Skeletal muscle tissue (tissue), 4 donors: ENCODE data around the gene EFNB1. TPM values are rescaled to one million over a fixed set of nuclear protein-coding genes. Genes with fewer than 3 reads are reported as not detected.

Experiments used
- H3K27ac ChIP-seq: one replicate; pipeline ENCODE4 v1.7.0; 2013; ENCODE audit warnings: mild to moderate bottlenecking, low read depth, low read length, inconsistent platforms
- H3K27me3 ChIP-seq, 3 donors: one replicate each; pipeline ENCODE4 v1.7.0; 2013; ENCODE audit warnings: low read length in 3 of 3; ENCODE audit not compliant: control insufficient read depth in 3 of 3, insufficient read depth in 3 of 3
- H3K36me3 ChIP-seq, 3 donors: one replicate each; pipeline ENCODE4 v1.7.0; 2013; ENCODE audit warnings: low read length in 3 of 3; ENCODE audit not compliant: control insufficient read depth in 3 of 3, insufficient read depth in 3 of 3
- H3K4me1 ChIP-seq, 3 donors: one replicate each; pipeline ENCODE4 v1.7.0; 2013; ENCODE audit warnings: low read length in 3 of 3, mild to moderate bottlenecking in 3 of 3; ENCODE audit not compliant: control insufficient read depth in 3 of 3, insufficient read depth in 3 of 3
- H3K4me3 ChIP-seq, 3 donors: one replicate each; pipeline ENCODE4 v1.7.0; 2013; ENCODE audit warnings: low read length in 3 of 3
- H3K9ac ChIP-seq, 3 donors: one replicate each; pipeline ENCODE4 v1.7.0; 2013; ENCODE audit warnings: low read length in 3 of 3, mild to moderate bottlenecking in 3 of 3, moderate library complexity in 2 of 3, low read depth in 1 of 3
- H3K9me3 ChIP-seq, 3 donors: one replicate each; pipeline ENCODE4 v1.7.0; 2013; ENCODE audit warnings: low read length in 3 of 3; ENCODE audit not compliant: control insufficient read depth in 3 of 3
- total RNA-seq: library from RNA; depleted of rRNA; stranded (reverse); fragments of >200 nt; gene quantifications from one replicate; pipeline ENCODE4 v1.2.3, GENCODE V29; 2014
- donor health status: Osteomylitis.

Gene EFNB1
- total RNA-seq, 1 donor from 2014 or later, result 27.7 TPM

DNA sequence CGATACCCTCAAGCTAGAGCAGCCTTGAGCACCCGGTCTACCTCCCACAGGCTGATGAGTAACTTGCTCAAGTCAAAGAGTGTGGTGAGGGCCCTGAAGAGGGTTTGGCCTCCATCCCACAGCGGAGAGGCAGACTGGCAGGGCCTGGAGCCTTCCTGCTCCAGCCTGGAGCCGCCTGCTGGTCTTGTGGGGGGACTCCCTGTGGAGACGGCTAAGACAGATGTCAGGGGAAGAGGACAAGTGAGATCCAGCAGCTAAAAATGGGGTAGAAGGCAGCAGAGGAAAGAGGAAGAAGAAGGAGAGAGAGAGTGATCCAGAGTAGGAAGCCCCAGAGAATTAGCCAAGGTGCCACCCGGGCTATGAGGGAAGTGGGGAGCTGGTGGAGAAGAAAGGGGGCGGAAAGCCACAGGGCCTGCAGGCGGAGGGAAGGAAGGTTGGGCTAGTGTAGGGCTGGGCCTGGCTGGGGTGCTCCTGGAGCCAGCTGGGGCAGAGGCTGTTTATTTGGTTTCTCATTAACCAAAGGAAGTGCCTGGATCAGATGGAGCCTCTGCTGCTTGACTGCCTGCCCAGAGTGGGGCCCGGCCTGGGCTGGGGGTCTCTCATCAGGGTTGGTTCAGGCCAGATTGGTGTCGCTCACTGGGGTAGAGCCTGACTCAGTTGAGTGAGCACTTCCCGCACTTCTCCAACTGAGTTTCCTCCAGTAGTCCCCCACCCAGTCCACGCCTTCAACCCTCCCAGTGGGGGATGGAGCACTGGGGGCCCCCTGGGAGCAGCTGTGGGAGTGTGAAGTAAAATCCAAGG is 14.2 kb downstream of the EFNB1 start:
- H3K4me1 ChIP-seq, result peaks cover 0 to 3% (median 0%) of the 10 kb centered on the region in 3 donors
- H3K27ac ChIP-seq, result no peak overlapping the region
- H3K9me3 ChIP-seq, result no peaks in the 10 kb centered on the region
- no peak overlapping the region for H3K9ac ChIP-seq
- H3K4me3 ChIP-seq, result no peak overlapping the region
- H3K36me3 ChIP-seq, result peaks cover 0 to 14% (median 8%) of the 10 kb centered on the region in 3 donors
- no peaks in the 10 kb centered on the region for H3K27me3 ChIP-seq

DNA sequence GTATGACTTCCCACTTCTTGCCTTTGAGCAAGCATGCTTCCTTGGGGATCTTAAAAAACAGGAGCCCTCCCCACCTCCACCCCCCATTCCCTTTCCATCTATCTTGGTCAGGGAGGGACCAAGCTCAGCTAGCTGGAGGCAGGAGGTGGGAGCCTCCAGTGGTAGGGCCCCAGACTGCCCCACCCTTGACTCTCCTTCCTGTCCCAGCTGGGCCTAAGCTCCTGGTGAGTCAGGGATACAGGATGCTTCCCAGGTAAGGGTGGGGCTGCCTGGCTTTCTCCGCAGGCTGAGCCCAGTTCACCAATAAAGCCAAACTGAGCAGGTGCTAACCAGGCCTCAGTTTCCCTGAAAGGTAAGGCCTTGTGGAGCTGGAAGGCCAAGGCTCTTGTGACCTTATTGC is 15.2 kb downstream of the EFNB1 start:
- Histone ChIP-seq H3K9ac (no peak overlapping the region), H3K27me3 (no peaks in the 10 kb centered on the region), H3K9me3 (no peaks in the 10 kb centered on the region), H3K27ac (no peak overlapping the region), H3K36me3 (peaks cover 0 to 12% (median 8%) of the 10 kb centered on the region in 3 donors), H3K4me1 (peaks cover 0 to 3% (median 0%) of the 10 kb centered on the region in 3 donors), H3K4me3 (no peak overlapping the region)

DNA sequence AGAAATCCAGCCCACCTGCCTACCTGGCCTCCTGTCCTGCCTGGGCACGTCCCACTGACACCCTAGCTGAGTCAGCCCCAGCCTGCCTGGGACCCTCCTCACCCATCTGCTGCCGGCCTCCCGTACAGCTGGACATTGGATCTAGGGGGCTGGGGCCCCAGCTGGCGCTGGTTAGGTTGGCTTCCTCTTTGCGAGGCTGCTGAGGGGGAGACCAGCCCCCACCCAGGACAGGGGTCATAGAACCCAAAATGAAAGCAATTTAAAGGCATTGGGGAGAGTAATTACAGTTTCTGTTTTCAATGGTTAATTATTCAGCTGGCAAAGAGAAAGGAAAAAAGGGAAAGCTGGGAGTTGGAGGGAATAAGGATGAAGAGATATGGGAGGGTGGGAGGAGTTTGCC is 15.8 kb downstream of the EFNB1 start:
- H3K4me1 ChIP-seq, result peaks cover 0 to 3% (median 0%) of the 10 kb centered on the region in 3 donors
- no peak overlapping the region for H3K4me3 ChIP-seq
- H3K27me3 ChIP-seq, result no peaks in the 10 kb centered on the region
- H3K9ac ChIP-seq, result no peak overlapping the region
- no peaks in the 10 kb centered on the region for H3K9me3 ChIP-seq
- no peak overlapping the region for H3K27ac ChIP-seq
- H3K36me3 ChIP-seq, result peaks cover 0 to 8% (median 8%) of the 10 kb centered on the region in 3 donors

DNA sequence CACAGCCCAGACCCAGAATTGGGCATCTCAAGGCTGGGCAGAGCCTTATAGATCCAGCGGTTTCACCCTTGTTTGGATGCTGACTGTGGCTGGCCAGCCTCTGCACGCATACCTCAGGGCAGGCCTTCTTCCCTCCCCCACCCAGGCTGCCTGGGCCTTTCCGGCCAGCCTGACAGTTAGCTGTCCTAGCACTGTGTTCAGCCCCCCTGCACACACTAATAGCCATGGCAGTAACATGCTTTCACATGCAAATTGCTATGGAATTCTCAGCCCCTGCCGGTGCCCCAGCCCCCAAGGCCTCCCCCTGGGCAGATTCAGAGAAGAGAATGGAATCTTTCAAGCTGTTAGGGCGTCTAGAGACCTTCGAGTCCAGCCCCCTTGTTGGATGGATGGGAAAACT is 17.7 kb downstream of the EFNB1 start:
- Histone ChIP-seq H3K9me3 (no peaks in the 10 kb centered on the region), H3K4me1 (peaks cover 0 to 2% (median 0%) of the 10 kb centered on the region in 3 donors), H3K36me3 (peaks cover 0 to 2% (median 0%) of the 10 kb centered on the region in 3 donors), H3K27me3 (no peaks in the 10 kb centered on the region), H3K9ac (no peak overlapping the region), H3K27ac (no peak overlapping the region), H3K4me3 (no peak overlapping the region)

DNA sequence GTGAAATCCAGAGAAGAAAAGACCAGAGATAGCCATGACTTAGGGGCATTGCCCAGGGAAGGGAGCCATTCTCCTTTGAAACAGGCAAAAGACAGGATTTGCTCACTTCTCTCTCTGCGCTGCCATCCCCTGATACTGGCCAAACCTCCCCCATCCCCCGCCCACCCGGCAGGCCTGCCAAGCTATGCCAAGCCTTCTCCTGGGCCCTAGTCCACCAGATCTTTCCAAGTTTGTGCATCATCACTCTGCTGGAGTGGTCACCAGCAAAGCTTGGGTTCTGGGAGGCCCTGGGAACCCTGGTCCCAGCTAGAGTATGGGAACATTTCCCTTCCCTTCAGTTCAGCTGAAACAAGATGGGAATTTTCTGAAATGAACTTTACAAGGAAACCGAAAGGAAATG is 18.4 kb downstream of the EFNB1 start:
- Histone ChIP-seq H3K36me3 (no peaks in the 10 kb centered on the region), H3K27ac (no peak overlapping the region), H3K9me3 (no peaks in the 10 kb centered on the region), H3K9ac (no peak overlapping the region), H3K4me3 (no peak overlapping the region), H3K27me3 (no peaks in the 10 kb centered on the region), H3K4me1 (no peaks in the 10 kb centered on the region)

DNA sequence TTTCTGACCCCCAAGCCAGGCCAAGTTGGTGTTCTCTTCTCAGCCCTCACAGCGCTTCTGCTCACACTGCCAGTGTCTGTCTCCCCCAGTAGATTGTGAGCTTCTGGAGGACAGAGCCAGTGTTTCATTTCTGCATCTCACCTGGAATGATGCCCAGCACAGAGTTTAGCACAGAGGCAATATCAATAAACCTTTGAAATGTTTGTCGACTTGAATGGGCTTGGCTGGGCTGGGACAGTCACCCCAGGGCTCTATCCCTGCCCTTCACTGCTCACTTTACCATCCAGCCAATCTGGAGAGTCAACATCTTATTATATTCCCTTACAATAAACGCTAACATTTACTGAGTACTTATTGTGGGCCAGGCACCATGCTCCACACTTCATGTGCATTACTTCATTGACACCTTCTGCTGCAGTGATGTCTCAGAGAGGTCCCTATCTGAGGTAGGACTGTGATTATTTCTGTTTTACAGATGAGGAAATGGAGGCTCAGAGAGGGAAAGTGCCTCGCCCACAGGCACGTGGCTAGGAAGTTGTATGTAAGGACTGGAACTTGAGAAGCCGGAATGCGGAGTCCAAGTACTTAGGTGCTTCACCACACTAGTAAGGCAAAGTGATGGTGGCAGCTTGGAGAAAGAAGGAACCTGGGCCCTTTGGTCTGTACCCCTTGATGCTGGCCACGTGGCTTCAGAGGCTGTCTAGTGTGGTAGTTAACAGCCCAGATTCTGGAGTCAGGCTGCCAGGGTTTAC is 19.5 kb downstream of the EFNB1 start:
- H3K9me3 ChIP-seq, result no peaks in the 10 kb centered on the region
- no peaks in the 10 kb centered on the region for H3K4me1 ChIP-seq
- H3K4me3 ChIP-seq, result no peak overlapping the region
- no peaks in the 10 kb centered on the region for H3K36me3 ChIP-seq
- no peaks in the 10 kb centered on the region for H3K27me3 ChIP-seq
- H3K27ac ChIP-seq, result no peak overlapping the region
- no peak overlapping the region for H3K9ac ChIP-seq

DNA sequence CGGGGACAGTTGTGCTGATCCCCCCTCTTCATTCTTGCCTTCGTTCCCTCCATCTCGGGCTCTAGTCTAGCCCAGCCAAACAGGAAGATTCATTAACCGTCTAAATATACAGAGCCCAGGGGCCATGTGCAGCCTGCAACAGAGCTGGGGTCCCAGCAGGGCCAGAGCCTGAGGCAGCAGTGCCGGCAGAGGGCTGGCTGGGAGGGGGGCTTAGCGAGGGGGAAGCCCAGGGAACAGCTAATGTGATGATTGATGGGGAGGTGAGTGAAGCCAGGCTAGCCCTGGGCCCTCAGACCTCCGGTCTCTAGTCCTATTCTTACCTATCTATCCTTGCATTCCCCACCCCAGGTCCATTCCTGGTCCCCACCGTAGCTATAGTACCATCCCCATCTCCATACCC is 22.3 kb downstream of the EFNB1 start:
- H3K4me1 ChIP-seq, result no peaks in the 10 kb centered on the region
- peaks cover 0 to 7% (median 0%) of the 10 kb centered on the region in 3 donors for H3K27me3 ChIP-seq
- H3K4me3 ChIP-seq, result no peak overlapping the region
- no peaks in the 10 kb centered on the region for H3K36me3 ChIP-seq
- no peaks in the 10 kb centered on the region for H3K9me3 ChIP-seq
- no peak overlapping the region for H3K9ac ChIP-seq
- H3K27ac ChIP-seq, result no peak overlapping the region

DNA sequence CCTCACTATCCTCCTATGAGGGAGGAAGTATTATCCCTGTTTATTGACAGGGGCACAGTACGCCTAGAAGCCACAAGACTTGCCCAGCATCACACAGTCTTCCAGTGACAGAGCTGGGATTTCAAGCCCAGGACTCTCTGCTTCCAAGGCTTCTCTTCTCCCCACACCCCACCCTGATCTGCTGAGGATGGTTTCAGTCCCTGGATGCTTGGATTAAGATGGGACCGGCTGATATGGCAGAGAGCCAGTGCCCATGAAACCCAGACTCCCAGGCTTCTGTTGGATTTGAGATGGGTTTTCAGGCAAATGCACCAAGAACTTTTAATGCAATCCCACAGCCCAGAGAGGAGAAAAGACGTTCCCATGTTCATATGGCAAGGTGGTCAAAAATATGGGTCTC is 23.2 kb downstream of the EFNB1 start:
- Histone ChIP-seq H3K4me3 (no peak overlapping the region), H3K4me1 (no peaks in the 10 kb centered on the region), H3K9ac (no peak overlapping the region), H3K27ac (no peak overlapping the region), H3K9me3 (no peaks in the 10 kb centered on the region), H3K36me3 (no peaks in the 10 kb centered on the region), H3K27me3 (peaks cover 0 to 8% (median 0%) of the 10 kb centered on the region in 3 donors)

DNA sequence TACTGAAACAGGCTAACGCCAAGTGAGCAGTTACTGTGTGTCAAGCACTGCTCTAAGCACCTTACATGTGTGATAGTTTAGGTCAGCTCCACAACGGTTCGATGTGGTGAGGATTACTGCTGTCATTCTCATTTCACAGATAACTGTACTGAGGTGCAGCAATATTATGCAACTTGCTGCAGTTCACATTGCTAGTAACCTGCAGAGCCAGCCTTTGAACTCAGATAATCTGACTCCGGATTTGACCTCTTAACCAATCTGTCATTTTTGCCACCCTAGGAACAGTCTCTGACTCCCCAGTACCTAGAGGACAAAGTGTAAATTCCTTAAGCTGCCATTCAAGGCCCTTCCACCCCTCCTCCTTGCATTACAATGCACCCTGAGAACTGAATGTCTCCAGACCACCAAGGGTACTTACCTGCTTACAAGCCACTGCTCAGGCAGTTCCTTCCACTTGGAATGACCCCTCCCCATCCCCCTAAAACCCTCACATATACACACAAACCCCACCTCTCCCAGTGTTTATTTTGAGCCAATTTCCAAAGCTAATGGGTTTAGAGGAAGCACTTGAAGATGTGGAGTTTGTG is 24.9 kb downstream of the EFNB1 start:
- Histone ChIP-seq H3K4me3 (no peak overlapping the region), H3K9ac (no peak overlapping the region), H3K36me3 (no peaks in the 10 kb centered on the region), H3K9me3 (no peaks in the 10 kb centered on the region), H3K27me3 (peaks cover 0 to 12% (median 0%) of the 10 kb centered on the region in 3 donors), H3K4me1 (no peaks in the 10 kb centered on the region), H3K27ac (no peak overlapping the region)

DNA sequence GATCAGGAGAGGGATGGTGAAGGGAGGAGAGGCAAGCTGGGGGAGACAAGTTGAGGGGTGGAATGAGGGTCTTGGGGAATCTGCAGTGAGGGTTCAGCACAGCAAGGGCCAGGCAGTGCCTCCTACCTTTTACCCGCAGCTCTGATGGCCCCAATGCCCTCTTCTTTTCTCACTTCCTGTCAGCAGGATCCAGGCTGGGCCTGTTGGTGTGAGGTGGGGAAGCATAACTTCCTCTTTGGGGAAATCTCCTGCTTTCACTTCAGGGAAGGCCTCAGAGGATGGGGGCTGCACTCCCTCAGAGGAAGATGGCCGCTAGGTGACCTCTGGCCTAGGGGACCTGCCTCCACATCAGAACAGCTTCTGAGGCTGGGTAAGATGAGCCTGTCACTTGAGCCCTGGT is 36.5 kb downstream of the EFNB1 start:
- no peak overlapping the region for H3K4me3 ChIP-seq

More for the DNA sequence above, 36.5 kb downstream of the EFNB1 start:
- H3K27ac ChIP-seq, result no peak overlapping the region
- no peaks in the 10 kb centered on the region for H3K9me3 ChIP-seq
- H3K27me3 ChIP-seq, result peaks cover 0 to 4% (median 0%) of the 10 kb centered on the region in 3 donors
- H3K4me1 ChIP-seq, result peaks cover 0 to 6% (median 3%) of the 10 kb centered on the region in 3 donors
- no peak overlapping the region for H3K9ac ChIP-seq
- H3K36me3 ChIP-seq, result no peaks in the 10 kb centered on the region
